ENCODE measurements around the gene PPIL3. TPM values are rescaled to one million over a fixed set of nuclear protein-coding genes. Genes with fewer than 3 reads are reported as not detected.

Gene PPIL3
- total and polyA plus RNA-seq, 9 of the 15 experiments (the other 6 are each of a cell fraction or from before 2014, with no cell fraction given): 22.4 to 66.2 (median 49.0) TPM

- TF ChIP-seq MAZ (CRISPR knock-in tag; conservative IDR thresholded peaks at IDR 0.05 in 1 of 2, IDR thresholded peaks at IDR 0.05 in 1 of 2): peak in 1 of 2 experiments; percentile 55; a peak in 2 of 4 replicates
- TF ChIP-seq CREB3L1 (IDR thresholded peaks at IDR 0.05; ENCODE audit: borderline replicate concordance, low read depth): peak; percentile 62; the same call in 1 of the 2 replicates
- TF ChIP-seq E2F8 (IDR thresholded peaks at IDR 0.05; ENCODE audit: low read depth, partially characterized antibody): peak; percentile 95
- TF ChIP-seq MXI1 (IDR thresholded peaks at IDR 0.05; ENCODE audit: low read depth, low read length): peak; percentile 50; the same call in 1 of the 2 replicates
- peak in 1 of 2 experiments; percentile 80; a peak in 1 of 4 replicates for TF ChIP-seq ZNF639 (CRISPR knock-in tag; conservative IDR thresholded peaks at IDR 0.05 in 1 of 2, IDR thresholded peaks at IDR 0.05 in 1 of 2)
- TF ChIP-seq NR1H2 (CRISPR knock-in tag; IDR thresholded peaks at IDR 0.05): no peak
- no peak for TF ChIP-seq ZC3H8 (IDR thresholded peaks at IDR 0.05)
- TF ChIP-seq JUND (IDR thresholded peaks at IDR 0.05; ENCODE audit: borderline replicate concordance, low read depth, low read length): peak; percentile 34
- TF ChIP-seq JUND (tag; IDR thresholded peaks at IDR 0.05; ENCODE audit: borderline replicate concordance, low read depth, low read length): no peak; the same call in 1 of the 3 replicates
- no peak for TF ChIP-seq HES1 (IDR thresholded peaks at IDR 0.05; ENCODE audit: low read depth)
- peak; percentile 82 for TF ChIP-seq HCFC1 (IDR thresholded peaks at IDR 0.05; ENCODE audit: low read depth, low read length)
- no peak for TF ChIP-seq XRCC3 (IDR thresholded peaks at IDR 0.05)
- TF ChIP-seq NCOA4 (IDR thresholded peaks at IDR 0.05; ENCODE audit: partially characterized antibody): no peak
- peak; percentile 64; the same call in 1 of the 2 replicates for TF ChIP-seq ZNF395 (CRISPR knock-in tag; IDR thresholded peaks at IDR 0.05)
- TF ChIP-seq CBX8 (IDR thresholded peaks at IDR 0.05; ENCODE audit: borderline replicate concordance, extremely low read depth, low read depth, low read length, poor library complexity, severe bottlenecking): no peak
Observed at GRCh38 chr2:200888704-200889625, at the start of gene PPIL3, which contains the start of gene NIF3L1 (continued).
